Measurements from ENCODE around the gene TASOR. TPM values are rescaled to one million over a fixed set of nuclear protein-coding genes. Genes with fewer than 3 reads are reported as not detected.
A peak's percentile ranks its signal among the peaks of the same experiment; 100 is the strongest.
"Not testable (repeated sequence)": the region's sequence is repeated elsewhere in the genome, so short reads cannot be mapped to it uniquely, and the experiment has no call there.

The TASOR gene
- polyA plus RNA-seq (2011; rRNA removed) (14.9 and 28.6 TPM in 2 replicates), polyA minus RNA-seq (2011; rRNA and poly(A)+ RNA removed) (23.8 and 48.9 TPM in 2 replicates)

- peak; percentile 11 for DNase-seq (ENCODE audit: low read depth)
- peak within 1 kb of the TSS; percentile 94 for H3K4me3 ChIP-seq (ENCODE audit: low read depth, low read length)
- no peak for TF ChIP-seq CTCF (IDR thresholded peaks at IDR 0.05; ENCODE audit: insufficient read depth, low read depth, low read length)
- CTCF ChIA-PET: interaction anchor here (1.2 kb wide), 1 partner anchor 11 kb away, joined by 3 read pairs; no protein-coding TSS in a partner anchor
- H3K27me3 ChIP-seq (ENCODE audit: control insufficient read depth, insufficient read depth, low read length): no peaks in the 10 kb centered on the region
- H3K36me3 ChIP-seq (ENCODE audit: control insufficient read depth, insufficient read depth, low read length): no peaks in the 10 kb centered on the region
- POLR2A ChIA-PET: interaction anchor here (0.6 to 1.5 kb wide), 4 partner anchors 9 to 1815 kb away, joined by 3 to 9 read pairs (median 6); no protein-coding TSS in a partner anchor
Observed at GRCh38 chr3:56683122-56683817, at the start of gene TASOR. Gene TASOR, minus strand, starts transcription at chr3:56683265. Its CDS starts 259 bp downstream, at chr3:56683006.

GRCh38 chr3:56732109-56732508, 49.0 kb upstream of the TASOR start:
- POLR2A ChIA-PET: interaction anchor here (0.6 kb wide), 1 partner anchor 495 kb away, joined by 5 read pairs; the partner anchor contains the start of gene APPL1
- TF ChIP-seq CTCF (IDR thresholded peaks at IDR 0.05; ENCODE audit: insufficient read depth, low read depth, low read length): no peak
- Histone ChIP-seq H3K27me3 (ENCODE audit: control insufficient read depth, insufficient read depth, low read length) (no peaks in the 10 kb centered on the region), H3K36me3 (ENCODE audit: control insufficient read depth, insufficient read depth, low read length) (no peaks in the 10 kb centered on the region), H3K4me3 (ENCODE audit: low read depth, low read length) (no peak overlapping the region)
- CTCF ChIA-PET: interaction anchor here (0.6 kb wide), 1 partner anchor 1328 kb away, joined by 3 read pairs; no protein-coding TSS in a partner anchor
- DNase-seq (ENCODE audit: low read depth): no peak

- CTCF ChIA-PET: no interaction called here
- Histone ChIP-seq H3K4me3 (ENCODE audit: low read depth, low read length) (no peak overlapping the region), H3K27me3 (ENCODE audit: control insufficient read depth, insufficient read depth, low read length) (no peaks in the 10 kb centered on the region), H3K36me3 (ENCODE audit: control insufficient read depth, insufficient read depth, low read length) (no peaks in the 10 kb centered on the region)
- no peak for DNase-seq (ENCODE audit: low read depth)
- TF ChIP-seq CTCF (IDR thresholded peaks at IDR 0.05; ENCODE audit: insufficient read depth, low read depth, low read length): no peak
- POLR2A ChIA-PET: no interaction called here
Observed at GRCh38 chr3:56725175-56725574, 42.1 kb upstream of the TASOR start.

GRCh38 chr3:56724676-56725075, 41.6 kb upstream of the TASOR start:
- TF ChIP-seq CTCF (IDR thresholded peaks at IDR 0.05; ENCODE audit: insufficient read depth, low read depth, low read length): no peak
- H3K27me3 ChIP-seq (ENCODE audit: control insufficient read depth, insufficient read depth, low read length): no peaks in the 10 kb centered on the region
- POLR2A ChIA-PET: no interaction called here
- DNase-seq (ENCODE audit: low read depth): no peak
- H3K36me3 ChIP-seq (ENCODE audit: control insufficient read depth, insufficient read depth, low read length): no peaks in the 10 kb centered on the region
- CTCF ChIA-PET: no interaction called here
- no peak overlapping the region for H3K4me3 ChIP-seq (ENCODE audit: low read depth, low read length)

GRCh38 chr3:56720849-56721248, 37.8 kb upstream of the TASOR start:
- CTCF ChIA-PET: no interaction called here
- H3K36me3 ChIP-seq (ENCODE audit: control insufficient read depth, insufficient read depth, low read length): no peaks in the 10 kb centered on the region
- POLR2A ChIA-PET: interaction anchor here (0.7 kb wide), 1 partner anchor 1755 kb away, joined by 3 read pairs; no protein-coding TSS in a partner anchor
- no peak overlapping the region for H3K4me3 ChIP-seq (ENCODE audit: low read depth, low read length)
- no peak for DNase-seq (ENCODE audit: low read depth)
- no peak for TF ChIP-seq CTCF (IDR thresholded peaks at IDR 0.05; ENCODE audit: insufficient read depth, low read depth, low read length)
- no peaks in the 10 kb centered on the region for H3K27me3 ChIP-seq (ENCODE audit: control insufficient read depth, insufficient read depth, low read length)

GRCh38 chr3:56718809-56719208, 35.7 kb upstream of the TASOR start:
- H3K36me3 ChIP-seq (ENCODE audit: control insufficient read depth, insufficient read depth, low read length); POLR2A ChIA-PET; H3K27me3 ChIP-seq (ENCODE audit: control insufficient read depth, insufficient read depth, low read length); H3K4me3 ChIP-seq (ENCODE audit: low read depth, low read length); DNase-seq (ENCODE audit: low read depth): not testable (repeated sequence)
- CTCF ChIA-PET: interaction anchor here (0.7 to 1.2 kb wide), 2 partner anchors 11 to 80 kb away, joined by 3 to 4 read pairs; no protein-coding TSS in a partner anchor
